ENCODE measurements around the gene CRY1. TPM values are rescaled to one million over a fixed set of nuclear protein-coding genes. Genes with fewer than 3 reads are reported as not detected.

Gene CRY1
- total RNA-seq: 13.6 and 15.1 TPM in 2 replicates

DNA sequence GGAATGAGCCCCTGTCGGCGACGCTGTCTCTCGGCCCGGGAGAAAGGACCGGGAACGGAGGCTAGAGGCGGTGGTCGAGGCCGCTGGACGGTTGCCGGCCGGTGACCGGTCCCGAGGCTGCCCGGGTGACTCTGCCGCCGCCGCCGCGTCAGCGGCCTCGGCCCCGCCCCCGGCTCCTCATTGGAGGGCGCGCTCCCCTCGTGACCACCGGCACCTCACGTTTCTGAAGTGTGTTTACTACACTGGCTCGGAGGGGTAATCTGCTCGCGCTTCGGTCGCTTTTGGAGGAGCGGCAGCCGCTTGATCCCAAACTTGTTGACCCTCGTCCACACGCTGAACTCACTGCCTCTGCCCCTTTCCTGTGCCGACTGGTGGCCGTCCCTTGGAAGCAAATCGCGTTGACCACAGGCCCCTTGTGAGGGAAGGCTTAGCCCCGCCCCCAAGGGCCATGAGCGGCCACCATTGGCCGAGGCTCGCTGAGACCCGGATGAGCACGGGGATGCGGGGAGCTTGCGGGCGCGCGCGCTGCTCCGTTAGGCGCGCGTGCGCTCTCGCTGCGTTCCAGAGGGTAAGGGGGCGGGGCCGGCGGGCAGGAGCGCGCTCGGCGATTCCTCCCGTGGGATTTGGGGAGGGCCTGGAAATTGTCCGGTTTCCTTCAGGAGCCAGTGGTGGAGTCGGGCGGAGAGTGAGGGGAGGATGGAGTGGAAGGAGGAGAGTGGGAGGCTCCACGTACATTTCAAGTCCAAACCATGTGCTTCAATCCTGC lies at the start of gene CRY1:
Gene CRY1, minus strand, starts transcription at position 133 of the 766 bp plus-strand sequence. CDS start 588 bp downstream, outside the sequence.

GRCh38 chr12:106986625-106987389 lies 106.5 kb downstream of the CRY1 start, which contains the start of gene MTERF2:
Gene MTERF2, minus strand, starts transcription at chr12:106987146. Its CDS starts 8,432 bp downstream, at chr12:106978714.

GRCh38 chr12:106955377-106956047 lies 137.8 kb downstream of the CRY1 start, which contains the start of gene TMEM263:
Gene TMEM263, plus strand, starts transcription at chr12:106955907. Its CDS starts 11,210 bp downstream, at chr12:106967117.

Other genes with a start within 250 kb of the CRY1 start
- gene TMEM263, start 137.6 kb downstream of the CRY1 start, total RNA-seq: 160 and 165 TPM in 2 replicates
- 4.5 and 6.2 TPM in 2 replicates for gene MTERF2, start 106.4 kb downstream of the CRY1 start, total RNA-seq